BE2C (cell line): ENCODE results near the gene CNTD1.
A peak's percentile ranks its signal among the peaks of the same experiment; 100 is the strongest.

ENCODE experiments used
- DNase-seq: peaks from one replicate; pipeline ENCODE4 v3.0.0-alpha.2; 2020
- H3K27me3 ChIP-seq: fragments of 250-450 bp; sonication (Bioruptor Pico); 2 replicates; pipeline ENCODE4 v1.5.1; 2020; ENCODE audit warnings: mild to moderate bottlenecking
- H3K36me3 ChIP-seq: fragments of 250-450 bp; sonication (Bioruptor Pico); 2 replicates; pipeline ENCODE4 v1.5.1; 2020; ENCODE audit warnings: mild to moderate bottlenecking
- H3K4me1 ChIP-seq: fragments of 250-450 bp; sonication (Bioruptor Pico); 2 replicates; pipeline ENCODE4 v1.5.1; 2020
- H3K4me3 ChIP-seq: 2 replicates; pipeline ENCODE4 v1.5.1; 2011; ENCODE audit warnings: low read depth, low read length
- H3K9me3 ChIP-seq: fragments of 250-450 bp; sonication (Bioruptor Pico); 2 replicates; pipeline ENCODE4 v1.5.1; 2020
- TF ChIP-seq, protein P1 (sequence below): IDR thresholded peaks from 2 replicates; pipeline ENCODE4 v1.5.1; 2012; ENCODE audit warnings: mild to moderate bottlenecking, low read depth, low read length

The CNTD1 gene

DNA sequence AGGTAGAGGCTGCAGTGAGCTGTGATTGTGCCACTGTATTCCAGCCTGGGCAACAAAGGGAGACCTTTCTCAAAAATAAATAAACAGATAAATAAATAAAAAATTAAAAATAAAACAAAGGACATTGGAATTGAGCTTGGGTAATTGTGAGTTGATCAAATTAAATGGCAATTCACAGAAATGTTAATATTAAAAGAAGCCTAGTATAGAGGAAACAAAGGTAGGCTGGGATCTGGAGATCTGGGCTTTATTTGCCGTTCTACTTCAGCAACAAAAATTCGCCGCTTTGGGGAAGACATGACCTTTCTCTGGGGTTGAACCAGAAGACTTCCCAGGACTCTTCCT lies 25.7 kb upstream of the CNTD1 start:
- Histone ChIP-seq H3K36me3 (peaks cover 18% of the 10 kb centered on the region), H3K4me3 (peak overlapping the region; percentile 88), H3K9me3 (no peaks in the 10 kb centered on the region), H3K4me1 (peaks cover 3% of the 10 kb centered on the region; the same call in 1 of the 2 replicates), H3K27me3 (no peaks in the 10 kb centered on the region; the same call in 1 of the 2 replicates)
- TF ChIP-seq, protein P1, sequence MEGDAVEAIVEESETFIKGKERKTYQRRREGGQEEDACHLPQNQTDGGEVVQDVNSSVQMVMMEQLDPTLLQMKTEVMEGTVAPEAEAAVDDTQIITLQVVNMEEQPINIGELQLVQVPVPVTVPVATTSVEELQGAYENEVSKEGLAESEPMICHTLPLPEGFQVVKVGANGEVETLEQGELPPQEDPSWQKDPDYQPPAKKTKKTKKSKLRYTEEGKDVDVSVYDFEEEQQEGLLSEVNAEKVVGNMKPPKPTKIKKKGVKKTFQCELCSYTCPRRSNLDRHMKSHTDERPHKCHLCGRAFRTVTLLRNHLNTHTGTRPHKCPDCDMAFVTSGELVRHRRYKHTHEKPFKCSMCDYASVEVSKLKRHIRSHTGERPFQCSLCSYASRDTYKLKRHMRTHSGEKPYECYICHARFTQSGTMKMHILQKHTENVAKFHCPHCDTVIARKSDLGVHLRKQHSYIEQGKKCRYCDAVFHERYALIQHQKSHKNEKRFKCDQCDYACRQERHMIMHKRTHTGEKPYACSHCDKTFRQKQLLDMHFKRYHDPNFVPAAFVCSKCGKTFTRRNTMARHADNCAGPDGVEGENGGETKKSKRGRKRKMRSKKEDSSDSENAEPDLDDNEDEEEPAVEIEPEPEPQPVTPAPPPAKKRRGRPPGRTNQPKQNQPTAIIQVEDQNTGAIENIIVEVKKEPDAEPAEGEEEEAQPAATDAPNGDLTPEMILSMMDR = no peak
- DNase-seq = no peak

DNA sequence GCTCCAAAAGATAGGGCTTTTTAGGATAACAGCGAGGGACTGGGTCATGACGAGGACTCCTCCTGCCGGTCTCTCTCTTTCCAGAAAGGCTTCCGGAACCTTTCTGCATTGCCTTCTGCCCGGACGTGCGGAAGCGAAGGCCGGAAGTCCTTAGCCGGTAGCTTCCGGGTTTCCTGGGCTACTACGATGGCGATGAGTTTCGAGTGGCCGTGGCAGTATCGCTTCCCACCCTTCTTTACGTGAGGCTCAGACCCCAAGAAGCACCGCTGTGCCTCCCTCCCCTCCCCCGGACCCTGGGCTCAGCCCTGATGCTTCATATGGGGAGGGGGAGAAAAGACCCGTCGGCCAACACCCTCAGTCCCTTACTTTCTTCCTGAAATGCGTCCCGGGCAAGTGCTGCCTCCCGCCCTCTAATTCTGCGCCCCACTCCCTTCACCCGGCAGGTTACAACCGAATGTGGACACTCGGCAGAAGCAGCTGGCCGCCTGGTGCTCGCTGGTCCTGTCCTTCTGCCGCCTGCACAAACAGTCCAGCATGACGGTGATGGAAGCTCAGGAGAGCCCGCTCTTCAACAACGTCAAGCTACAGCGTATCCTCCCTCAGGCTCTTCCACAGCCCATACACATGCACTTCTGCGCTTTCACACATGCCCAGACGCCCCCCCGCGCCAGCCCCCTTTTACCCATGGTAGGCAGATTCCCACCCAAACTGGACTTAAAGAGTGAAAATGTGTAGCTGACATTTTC lies 25.2 kb upstream of the CNTD1 start, which contains the start of gene VPS25:
Gene VPS25, plus strand, starts transcription at position 160 of the 746 bp plus-strand sequence. Its CDS starts 27 bp downstream, at position 187.
- DNase-seq = peak; percentile 79
- H3K27me3 ChIP-seq = no peaks in the 10 kb centered on the region; the same call in 1 of the 2 replicates
- no peaks in the 10 kb centered on the region for H3K9me3 ChIP-seq
- TF ChIP-seq, protein P1 = peak; percentile 44
- peaks cover 3% of the 10 kb centered on the region; the same call in 1 of the 2 replicates for H3K4me1 ChIP-seq
- H3K36me3 ChIP-seq = peaks cover 18% of the 10 kb centered on the region
- H3K4me3 ChIP-seq = peak within 1 kb of the TSS; percentile 88

DNA sequence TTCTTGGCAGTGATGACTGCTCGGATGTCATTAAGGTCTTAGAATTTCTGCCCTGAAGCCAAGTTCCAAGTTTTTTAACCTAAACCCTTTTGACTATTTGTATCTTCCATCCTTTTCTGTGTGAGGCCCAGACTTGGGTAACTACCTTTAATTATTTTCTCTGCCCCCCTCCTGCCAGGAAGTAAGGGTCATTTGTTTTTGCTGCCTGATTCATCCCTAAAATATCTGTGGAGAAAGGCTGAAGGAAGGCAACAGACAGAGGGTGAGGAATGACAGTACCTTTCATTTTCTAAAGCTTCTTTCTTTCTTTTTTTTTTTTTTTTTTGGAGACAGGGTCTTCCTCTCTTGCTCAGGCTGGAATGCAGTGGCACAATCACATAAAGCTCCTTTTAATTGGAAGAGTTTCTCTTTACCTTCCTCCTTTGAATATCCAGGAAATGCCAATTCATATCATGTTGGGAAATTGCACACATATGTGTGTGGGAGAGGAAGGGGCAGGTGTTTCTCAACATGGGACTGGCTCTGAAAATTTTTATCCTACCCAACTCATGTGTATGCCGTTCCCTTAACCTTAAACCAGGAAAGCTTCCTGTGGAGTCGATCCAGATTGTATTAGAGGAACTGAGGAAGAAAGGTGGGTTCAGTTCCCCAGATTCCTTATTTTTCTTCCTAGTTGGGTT lies 24.5 kb upstream of the CNTD1 start:
- Histone ChIP-seq H3K4me3 (peak overlapping the region; percentile 88), H3K27me3 (no peaks in the 10 kb centered on the region), H3K36me3 (peaks cover 18% of the 10 kb centered on the region), H3K4me1 (peaks cover 3% of the 10 kb centered on the region; the same call in 1 of the 2 replicates), H3K9me3 (no peaks in the 10 kb centered on the region)
- DNase-seq = no peak
- TF ChIP-seq, protein P1 = no peak

DNA sequence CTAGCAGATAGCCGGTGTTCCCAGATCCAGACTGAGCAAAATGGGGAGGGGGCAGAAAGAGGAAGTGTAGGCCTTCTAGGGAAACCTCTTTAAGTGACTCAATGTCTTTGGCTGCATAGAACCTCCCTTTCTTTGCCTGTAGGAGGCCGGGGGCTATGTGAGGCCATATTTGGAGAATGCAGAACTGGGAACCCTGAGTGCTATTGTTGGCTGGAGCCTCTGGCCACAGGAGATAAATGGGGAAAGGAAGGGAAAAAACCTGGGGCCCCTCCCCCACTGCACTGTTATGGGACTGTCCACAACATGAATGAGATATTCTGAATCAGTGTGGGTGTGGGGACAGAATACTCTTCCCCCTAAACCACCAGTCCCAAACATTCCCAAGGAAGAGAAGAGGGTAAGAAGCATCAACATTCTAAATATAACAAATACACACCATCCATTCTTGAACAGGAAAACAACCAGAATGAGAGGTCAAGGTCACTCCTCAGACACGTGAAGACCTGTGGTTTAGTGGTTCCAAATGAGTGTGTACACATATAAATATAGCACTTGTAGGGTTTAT lies 23.0 kb upstream of the CNTD1 start:
- Histone ChIP-seq H3K9me3 (no peaks in the 10 kb centered on the region), H3K4me1 (peaks cover 3% of the 10 kb centered on the region; the same call in 1 of the 2 replicates), H3K27me3 (peaks cover 1% of the 10 kb centered on the region), H3K36me3 (peaks cover 23% of the 10 kb centered on the region), H3K4me3 (no peak overlapping the region)
- TF ChIP-seq, protein P1 = no peak
- DNase-seq = no peak

DNA sequence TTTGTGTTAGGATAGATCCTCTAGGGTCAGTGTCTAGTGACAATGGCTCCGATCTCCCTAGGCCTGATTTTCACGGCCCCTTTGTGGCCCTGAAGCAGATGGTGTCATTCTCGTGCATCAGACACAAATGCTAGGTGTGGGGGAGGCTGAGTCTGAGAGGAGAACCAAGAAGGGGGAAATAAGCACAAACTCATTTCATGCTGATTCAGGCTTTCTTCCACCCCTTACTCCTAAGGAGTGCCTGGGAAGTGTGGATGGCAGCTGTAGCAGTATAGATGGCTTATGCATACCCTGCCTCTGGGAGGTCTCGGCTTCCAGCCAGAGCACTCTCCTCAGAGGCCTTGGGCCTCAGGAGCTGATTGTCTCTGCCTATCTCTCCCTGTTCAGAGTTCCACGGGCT lies 20.1 kb upstream of the CNTD1 start:
- DNase-seq = no peak
- TF ChIP-seq, protein P1 = no peak
- Histone ChIP-seq H3K9me3 (no peaks in the 10 kb centered on the region), H3K4me3 (no peak overlapping the region), H3K4me1 (peaks cover 3% of the 10 kb centered on the region; the same call in 1 of the 2 replicates), H3K27me3 (peaks cover 31% of the 10 kb centered on the region), H3K36me3 (peaks cover 23% of the 10 kb centered on the region)
